COLO668 (cell line): Measurements from ENCODE around the gene SOX10.
"Not testable (repeated sequence)": the region's sequence is repeated elsewhere in the genome, so short reads cannot be mapped to it uniquely, and the experiment has no call there.

Experiments used
- DNase-seq: peaks from one replicate; lab custom pipeline; 2025; ENCODE audit not compliant: unreplicated experiment; lab: John Stamatoyannopoulos, UW

SOX10 gene

DNA sequence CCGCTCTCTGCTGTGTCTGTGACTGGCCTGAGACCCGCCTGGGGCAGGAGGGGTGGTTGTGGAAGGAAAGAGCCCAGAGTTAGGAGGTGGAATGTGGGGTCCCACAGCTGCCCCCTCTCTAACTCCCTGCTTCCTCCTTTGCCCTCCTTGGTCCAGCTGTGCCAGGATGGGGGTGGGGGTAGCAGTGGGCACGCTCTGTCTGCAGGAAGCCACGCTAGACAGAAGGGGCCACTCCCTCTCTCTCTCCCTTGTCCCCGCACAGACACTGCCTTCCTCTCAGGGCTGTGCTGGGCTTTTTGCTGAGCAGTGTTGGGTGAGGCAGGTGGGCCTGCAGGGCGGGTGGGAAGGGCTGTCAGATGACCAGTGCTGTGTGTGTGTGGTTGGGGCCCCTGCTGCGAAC lies 2.0 kb upstream of the SOX10 start:
- no peak for DNase-seq

GRCh38 chr22:37985751-37986281 lies 1.5 kb upstream of the SOX10 start:
- DNase-seq = no peak

DNA sequence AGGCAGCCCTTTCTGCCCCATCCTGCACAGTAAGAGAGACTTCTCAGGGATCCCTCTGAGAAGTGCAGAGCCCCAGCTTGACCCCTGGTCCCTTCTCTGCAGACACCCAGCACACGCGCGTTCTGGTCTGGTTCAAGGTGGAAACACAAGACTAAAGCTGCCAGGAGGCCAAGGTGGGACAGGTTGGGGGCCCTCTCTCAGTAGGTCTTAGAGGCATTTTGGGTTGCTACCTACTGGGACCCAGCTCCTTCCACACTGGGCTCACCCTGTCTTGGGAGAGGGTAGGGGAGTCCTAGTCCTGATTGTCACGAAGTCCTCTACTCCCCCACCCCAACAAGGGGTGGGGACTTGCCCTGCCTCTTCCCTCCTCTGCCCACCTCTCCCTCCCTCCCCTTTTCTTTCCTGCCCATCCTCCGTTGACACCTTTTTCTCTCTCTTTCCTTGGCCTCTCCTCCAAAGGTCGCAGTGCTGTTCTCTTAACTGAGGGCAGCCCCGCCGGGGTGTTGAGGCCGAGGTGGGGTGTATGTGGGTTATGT lies 763 bp upstream of the SOX10 start:
- no peak for DNase-seq

DNA sequence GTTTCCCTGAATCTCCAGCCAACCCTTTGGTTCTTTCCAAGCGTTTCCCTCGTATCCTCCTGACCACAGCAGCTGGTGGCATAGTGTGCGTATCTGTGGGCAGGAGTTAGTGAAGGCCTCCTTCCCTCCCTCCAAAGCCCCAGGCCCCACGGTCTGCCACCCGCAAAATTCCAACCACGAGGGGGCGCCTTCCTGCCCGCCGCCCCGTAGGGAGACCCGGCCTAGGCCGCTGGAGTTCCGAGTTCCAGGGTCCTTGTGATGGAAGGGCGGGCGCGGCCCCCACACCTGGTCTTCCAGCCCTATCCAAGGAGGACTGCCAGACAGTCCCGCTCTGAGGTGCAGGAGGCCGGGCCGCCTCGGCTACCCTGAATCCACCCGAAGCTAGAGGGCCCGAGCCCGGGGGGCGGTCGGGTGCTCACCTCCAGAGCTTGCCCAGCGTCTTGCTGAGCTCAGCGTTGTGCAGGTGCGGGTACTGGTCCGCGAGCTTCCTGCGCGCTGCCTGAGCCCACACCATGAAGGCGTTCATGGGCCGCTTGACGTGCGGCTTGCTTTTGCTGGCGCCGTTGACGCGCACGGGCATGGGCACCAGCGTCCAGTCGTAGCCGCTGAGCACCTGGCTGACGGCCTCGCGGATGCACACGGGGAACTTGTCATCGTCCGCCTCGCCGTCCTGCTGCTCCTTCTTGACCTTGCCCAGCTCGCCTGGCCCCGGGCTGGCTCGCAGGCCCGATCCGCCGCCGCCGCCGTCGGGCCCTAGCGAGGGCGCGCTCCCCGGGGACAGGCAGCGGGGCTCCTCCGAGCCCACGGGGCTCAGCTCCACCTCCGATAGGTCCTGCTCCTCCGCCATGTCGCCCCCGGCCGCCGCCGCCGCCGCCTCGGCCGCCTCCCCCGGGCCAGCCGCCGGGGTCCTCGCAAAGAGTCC lies 1.2 kb downstream of the SOX10 start:
- DNase-seq = no peak

DNA sequence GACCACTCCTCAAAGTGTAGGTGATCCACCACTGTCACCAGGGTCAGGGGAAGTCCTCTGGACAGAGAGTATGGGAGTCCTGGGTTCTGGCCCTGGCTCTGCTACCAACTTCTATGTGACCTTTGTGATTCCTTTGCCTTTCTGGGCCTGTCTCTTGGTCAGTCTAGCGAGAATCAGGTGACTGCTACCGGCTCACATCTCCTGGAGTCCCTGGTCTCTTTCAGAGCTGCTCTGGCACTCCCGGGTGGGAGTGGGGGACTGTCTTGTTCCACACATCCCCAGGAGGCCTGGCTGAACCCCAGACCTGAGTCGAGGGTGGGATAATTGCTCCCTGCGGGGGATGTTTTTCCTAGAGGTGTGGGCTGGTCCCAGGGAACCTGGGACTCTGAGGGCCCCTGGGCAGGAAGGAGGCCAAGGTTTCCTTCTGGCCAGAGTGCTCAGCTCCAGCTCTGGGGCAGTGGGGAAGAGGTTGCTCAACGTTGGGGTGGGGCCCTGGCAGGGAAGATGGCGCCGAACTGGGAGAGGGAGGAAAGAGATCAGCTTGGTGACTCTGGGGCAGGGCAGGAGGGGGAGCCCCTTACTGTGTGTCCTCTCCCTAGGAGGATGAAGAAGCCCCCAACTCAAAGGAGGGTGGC lies 2.1 kb downstream of the SOX10 start:
- DNase-seq = no peak

GRCh38 chr22:37981282-37982011 lies 2.9 kb downstream of the SOX10 start:
- no peak for DNase-seq

GRCh38 chr22:37979782-37980181 lies 4.6 kb downstream of the SOX10 start:
- no peak for DNase-seq

DNA sequence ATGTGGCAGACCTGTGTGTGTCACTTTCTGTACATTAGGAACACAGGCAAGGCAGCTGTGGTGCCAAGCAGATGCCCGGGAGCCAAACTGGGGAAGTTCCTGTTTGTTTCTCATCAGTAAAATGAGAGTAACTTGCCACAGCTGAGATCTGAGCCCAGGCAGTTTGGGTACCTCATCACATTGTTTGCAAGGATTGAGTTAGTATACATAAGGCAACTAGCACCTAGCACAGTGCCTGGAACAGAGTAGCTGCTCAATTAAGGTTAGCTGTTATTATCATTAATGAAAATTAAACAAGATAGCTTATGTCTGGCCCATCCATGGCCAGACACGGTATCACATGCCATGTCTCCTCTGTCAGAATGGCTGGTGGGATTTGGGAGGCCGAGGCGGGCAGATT lies 7.8 kb downstream of the SOX10 start:
- DNase-seq = no peak

DNA sequence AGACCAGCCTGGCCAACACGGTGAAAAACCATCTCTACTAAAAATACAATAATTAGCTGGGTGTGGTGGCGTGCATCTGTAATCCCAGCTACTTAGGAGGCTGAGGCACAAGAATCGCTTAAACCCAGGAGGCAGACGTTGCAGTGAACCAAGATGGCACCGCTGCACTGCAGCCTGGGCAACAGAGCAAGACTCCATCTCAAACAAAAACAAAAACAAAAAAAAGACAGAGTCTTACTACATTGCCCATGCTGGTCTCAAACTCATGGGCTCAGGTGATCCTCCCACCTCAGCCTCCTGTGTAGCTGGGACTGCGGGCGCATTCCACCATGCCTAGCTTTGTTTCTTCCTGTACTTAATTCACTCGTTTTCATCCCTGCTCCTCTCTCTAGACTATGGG lies 8.3 kb downstream of the SOX10 start:
- DNase-seq = not testable (repeated sequence)

GRCh38 chr22:37975153-37975552 lies 9.2 kb downstream of the SOX10 start:
- DNase-seq = no peak

DNA sequence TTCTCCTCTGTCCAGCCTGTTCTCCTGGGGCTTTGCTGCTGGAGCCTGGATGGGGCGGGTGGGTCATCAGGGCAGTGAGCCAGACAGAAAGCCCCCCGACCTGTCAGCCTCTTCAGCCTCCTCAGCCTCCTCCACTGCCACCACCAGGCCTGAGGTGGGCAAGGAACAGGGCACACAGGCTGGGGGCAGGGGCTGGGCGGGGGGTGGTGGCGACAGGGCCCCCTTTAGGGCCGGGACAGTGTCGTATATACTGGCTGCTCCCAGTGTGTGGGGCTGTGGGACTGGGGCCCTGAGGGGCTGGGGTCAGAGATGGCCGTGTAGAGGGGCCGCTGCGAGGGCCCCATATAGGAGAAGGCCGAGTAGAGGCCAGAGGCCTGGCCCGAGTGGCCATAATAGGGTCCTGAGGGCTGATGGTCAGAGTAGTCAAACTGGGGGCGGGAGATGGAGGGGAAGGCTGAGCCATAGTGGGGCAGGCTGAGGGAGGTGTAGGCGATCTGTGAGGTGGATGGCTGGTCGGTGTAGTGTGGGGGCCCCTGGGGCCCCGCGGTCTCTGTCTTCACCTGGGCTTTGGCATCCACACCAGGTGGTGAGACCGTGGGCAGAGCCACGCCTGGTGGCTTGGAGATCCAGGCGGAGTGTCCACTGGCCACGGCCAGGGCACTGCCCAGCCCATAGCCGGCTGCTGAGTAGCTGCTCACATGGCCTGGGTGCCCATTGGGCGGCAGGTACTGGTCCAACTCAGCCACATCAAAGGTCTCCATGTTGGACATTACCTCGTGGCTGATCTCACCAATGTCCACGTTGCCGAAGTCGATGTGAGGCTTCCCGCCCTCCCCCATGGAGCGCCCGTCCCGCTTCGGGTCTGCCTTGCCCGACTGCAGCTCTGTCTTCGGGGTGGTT lies 10.8 kb downstream of the SOX10 start:
- no peak for DNase-seq

GRCh38 chr22:37972527-37972926 lies 11.8 kb downstream of the SOX10 start:
- DNase-seq = no peak

GRCh38 chr22:37971475-37972434 lies 12.6 kb downstream of the SOX10 start:
- DNase-seq = no peak

DNA sequence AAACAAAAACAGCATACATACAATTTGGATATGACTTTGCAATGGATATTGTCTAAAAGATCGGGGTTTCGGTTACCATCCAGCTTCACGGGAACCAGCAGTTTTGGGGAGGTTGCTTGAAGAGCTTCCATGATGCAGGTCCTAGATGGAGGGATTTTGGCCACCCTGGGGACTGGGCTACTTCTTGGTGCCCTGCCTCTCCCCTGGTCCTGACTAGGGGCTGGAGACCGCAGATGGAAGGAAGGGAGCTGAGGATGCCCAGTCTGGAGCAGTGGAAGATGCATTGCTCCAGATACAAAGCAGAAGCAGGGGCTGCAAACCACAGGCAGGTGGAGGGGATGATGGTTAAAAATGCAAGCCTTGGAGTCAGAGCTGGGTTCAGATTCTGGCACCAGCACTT lies 13.5 kb downstream of the SOX10 start:
- DNase-seq = no peak

DNA sequence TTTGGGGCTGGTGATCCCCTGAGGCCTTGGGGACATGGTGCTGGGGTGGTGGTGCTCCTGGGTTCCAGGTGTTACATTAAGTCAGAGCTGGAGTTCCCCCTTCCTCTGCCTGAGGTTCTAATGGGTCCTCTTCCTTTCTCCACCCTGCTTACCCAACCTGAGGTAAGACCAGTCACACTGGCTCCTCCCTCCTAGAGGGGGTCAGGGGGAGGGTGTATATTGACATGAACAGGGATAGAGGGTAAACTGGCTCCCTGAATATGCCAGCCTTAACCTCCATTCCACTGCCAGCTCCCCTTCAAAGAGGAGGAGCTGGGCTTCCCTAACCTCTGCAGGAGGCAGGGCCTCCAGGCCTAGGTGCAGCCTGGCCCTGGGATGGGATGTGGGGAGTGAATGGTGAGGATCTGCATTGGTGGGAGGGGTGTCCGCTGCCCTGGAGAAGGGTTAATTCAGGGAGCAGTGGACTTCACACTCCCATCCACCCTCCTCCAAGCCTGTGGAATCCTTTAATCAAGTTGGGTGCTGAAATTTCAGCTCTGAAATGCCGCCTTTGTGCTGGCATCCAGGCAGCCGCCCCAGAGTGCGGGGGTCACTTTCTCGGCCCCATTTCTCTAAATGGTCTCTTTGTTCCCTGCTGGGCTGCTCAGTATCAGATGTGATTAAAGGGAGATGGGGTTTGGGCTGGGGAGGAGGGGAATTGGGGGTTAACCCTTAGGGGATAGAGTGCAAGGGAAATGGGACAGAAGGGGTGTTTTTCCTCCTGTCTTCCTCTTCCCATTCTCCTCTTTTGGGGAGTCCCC lies 15.7 kb downstream of the SOX10 start:
- no peak for DNase-seq

- no peak for DNase-seq
Measured at GRCh38 chr22:37967637-37968451, 16.5 kb downstream of the SOX10 start.

GRCh38 chr22:37967147-37967546 lies 17.2 kb downstream of the SOX10 start:
- no peak for DNase-seq
